Posterior cingulate gyrus (tissue), 11 donors: ENCODE data around the gene DTNA.

Experiments used
- DNase-seq, 10 donors: peaks; one replicate each; pipeline versions ENCODE4 v3.0.0 to v3.0.0-alpha.2; 2020 to 2021; ENCODE audit warnings: mixed read lengths in 3 of 10
- intact Hi-C: fragments of 100-400 bp; cut with DNase I; formaldehyde crosslinking; loops from one replicate; pipeline ENCODE4 v1.15.1; 2023

DTNA gene

DNA sequence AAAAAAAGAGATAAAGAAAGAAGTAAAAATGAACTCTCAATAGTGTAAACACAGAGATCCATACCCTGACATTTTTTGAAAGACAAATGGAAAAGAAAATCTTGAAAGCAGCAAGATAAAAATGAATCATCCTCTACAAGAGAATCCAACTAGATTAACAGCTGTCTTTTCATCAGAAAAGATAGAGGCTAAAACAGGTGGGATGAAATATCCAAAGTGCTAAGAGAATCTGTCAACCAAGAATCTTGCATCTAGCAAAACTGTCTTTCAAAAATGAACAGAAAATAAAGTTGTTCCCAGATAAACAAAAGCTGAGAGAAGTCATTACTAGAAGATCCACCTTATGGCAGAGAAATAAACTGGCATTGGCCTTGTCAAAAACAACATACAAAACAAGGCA, 213.8 kb downstream of the DTNA start:
- no peak for DNase-seq
- intact Hi-C loops = no loop called here

DNA sequence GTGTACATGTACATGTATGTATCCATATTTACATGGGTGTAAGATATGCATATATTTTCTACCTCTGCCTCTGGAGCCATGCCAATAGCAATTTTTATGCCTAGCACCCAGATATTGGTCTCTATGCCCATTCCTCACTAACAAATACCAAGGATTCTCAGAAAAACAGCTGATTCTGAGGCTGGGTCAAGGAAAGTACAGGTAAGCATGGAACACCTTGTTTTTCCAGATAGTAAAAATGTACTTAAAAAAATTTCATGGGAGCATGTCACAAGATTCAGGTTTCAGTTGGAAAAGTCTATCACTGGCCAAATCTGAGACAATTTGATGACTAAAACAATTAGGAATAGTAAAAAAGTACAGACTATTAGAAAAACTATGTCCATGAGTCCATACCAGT, 216.6 kb downstream of the DTNA start:
- DNase-seq = no peak
- intact Hi-C loops = no loop called here

DNA sequence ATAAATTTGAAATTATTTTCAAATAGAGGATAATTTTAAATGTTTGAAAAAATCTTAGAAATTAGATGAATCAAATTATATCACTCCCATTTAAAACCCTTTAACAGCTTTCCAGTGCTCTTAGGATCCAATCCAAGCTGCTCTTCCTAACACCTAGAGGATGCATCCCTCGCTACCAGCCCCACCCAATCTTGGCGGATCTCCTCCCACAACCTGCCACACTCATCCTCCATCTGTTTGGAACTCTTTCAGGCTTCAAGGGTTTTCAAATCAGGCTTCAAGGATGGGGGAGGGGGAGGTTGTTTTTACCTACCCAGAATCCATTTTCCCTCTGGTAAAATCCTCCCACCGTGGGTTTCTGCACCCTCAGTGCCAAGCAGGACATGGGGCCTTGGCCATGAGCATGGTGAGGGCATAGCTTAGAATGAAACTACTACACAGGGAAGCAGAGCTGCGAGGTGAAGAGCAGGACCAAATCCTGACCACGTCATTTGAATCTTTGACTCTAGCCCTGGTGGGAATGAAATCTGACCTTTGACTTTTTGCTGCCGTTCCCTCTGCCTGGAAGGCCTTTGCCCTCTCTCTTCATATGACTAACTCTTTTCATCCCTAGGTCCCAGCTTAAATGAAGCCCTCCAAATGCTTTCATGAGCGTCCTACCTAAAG, 218.1 kb downstream of the DTNA start:
- intact Hi-C loops = no loop called here
- DNase-seq = no peak

DNA sequence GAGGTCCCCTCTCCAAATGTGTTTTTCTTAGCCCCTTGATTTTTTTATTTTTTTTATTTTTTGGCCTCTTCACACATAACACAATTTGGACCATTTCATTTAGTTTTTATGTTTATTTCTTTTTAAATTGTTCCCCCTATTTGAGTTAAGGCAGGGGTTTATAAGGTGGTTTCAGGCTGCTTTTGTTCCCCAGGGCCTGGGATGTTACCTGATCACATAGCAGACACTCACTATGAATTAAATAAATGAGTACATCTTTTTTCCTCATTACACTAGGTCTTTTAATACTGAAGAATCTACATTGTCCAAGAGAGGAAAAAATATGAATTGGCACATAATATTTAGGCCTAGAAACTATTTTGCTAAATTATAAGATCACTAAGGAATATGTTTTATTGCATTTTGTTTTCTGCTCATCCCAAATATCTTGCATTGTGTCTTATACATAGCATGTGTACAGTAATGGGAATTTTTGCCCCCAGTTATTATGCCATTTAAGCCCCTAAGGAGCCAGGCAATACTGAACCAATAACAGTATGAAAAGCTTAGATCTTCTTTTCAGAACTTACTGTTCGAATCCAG, 218.7 kb downstream of the DTNA start:
- intact Hi-C loops = no loop called here

DNA sequence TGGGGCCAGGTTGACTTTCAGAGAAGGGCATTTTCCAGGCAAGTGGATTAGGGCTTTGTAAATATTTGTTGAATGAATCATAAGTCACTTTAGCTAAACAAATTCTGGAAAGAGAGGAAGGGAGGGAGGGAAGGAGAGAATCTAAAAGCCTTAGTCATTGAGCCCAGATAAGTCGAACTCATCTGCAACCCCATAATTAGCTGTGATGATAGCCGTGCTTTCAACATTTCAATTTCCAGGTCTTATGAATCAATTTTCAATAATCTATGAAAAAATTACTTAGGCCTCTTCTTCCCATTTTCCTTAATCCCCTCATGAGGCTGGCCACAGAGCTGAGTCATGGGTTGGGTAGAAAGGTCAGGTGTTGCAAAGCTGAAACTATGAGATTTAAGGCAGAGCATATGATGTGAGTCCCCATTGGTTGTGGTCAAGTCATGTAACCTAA, 219.3 kb downstream of the DTNA start:
- no peak for DNase-seq
- intact Hi-C loops = no loop called here

More for the DNA sequence above, 218.7 kb downstream of the DTNA start:
- DNase-seq = no peak

DNA sequence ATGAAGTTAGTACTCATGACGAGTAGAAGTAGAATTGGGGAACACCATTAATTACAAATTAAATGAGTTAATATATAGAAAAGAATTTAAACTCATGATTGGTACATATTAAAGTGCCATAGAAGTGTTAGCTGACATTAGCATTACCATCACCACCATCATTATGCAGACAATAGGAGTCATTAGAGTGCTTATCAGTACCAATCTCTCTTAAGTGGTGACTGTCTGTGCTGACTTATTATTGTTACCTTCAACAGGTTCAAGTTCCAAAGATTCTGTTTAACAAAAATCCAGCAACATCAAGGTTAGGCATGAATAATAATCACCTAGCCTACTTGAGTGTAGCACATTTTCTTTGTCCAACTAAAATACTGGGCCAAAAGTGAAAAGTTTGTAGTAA, 222.3 kb downstream of the DTNA start:
- intact Hi-C loops = no loop called here

DNA sequence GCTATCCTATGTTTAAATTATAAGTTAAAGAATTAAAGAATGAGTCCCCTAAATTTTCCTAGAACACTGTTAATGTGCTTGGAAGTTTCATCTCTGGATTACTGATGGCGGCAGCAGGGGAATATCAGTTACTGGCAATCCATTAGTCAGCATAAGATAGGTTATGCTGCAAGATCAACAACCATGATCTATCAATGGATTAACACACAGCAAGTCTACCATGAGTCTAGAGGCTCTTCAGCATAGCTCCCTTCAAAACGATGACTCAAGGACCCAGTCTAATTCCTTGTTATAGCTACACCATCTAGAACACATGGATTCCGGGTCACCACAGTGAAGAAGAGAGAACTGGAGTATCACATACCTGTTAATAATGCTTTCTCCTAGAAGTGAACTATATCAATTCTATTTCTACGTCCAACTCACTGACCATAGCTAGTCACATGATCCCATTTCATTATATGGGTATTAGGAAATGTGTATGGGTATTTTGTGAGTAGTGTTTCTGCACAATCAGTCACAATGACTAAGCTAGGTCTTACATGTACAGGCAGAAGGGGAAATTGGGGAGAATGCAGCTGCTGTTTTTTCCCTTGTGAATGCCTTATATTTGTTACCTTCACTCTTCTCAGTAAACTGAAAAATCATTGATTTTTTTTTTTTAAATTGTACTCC, 222.8 kb downstream of the DTNA start:
- no peak for DNase-seq
- intact Hi-C loops = no loop called here

More for the DNA sequence above, 222.3 kb downstream of the DTNA start:
- DNase-seq = no peak

DNA sequence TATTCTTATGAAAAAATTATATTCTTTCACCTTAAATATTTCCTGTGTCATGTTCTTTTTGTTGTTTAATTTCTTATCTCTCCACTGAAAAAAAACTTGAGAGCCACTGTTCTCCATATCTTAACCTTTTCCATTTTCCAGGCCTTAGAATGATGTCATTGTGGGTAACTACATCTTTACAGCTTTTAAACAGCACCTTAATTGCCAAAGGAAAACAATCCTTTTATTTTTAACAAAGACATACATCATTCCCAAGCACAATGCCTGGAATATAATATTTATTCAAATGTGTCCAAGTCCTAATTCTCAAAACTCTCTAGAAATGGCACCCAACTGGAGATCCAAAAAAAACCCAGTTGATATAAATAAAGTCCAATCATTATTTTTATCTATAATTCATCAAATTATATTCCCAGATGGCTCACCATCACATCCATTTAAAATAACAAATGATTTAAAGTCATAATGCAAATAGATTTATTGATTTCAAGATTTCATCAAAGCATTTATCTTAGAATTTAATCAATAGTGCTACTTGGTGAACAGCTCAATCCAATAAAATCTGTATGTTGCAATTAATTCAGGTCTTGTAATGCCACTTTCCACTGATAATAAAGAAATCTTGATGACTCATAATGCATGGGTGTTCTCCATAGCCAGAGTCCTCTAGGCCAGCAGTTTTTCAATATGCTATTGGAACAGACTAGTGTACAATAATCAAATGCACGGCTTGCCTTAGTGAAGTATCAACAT, 224.0 kb downstream of the DTNA start:
- DNase-seq = no peak
- intact Hi-C loops = no loop called here

DNA sequence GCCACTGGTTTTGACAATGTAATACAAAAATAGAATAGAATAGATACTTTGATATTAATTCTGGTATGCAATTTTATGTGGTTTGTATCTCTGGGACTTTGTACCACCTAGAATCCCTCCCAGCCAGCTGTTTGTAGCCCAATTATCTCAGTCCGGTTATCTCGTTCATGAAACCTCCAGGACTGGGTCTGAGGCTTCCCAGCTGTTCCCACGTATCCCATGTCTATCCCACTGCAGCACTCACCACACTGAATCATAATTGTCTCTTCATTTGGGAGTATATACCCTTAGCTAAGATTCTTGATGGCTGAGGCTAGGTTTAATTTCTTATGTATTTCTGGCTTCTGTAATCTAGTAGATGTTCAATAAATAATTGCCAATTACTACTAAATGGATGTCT, 226.7 kb downstream of the DTNA start:
- no peak for DNase-seq
- intact Hi-C loops = no loop called here

DNA sequence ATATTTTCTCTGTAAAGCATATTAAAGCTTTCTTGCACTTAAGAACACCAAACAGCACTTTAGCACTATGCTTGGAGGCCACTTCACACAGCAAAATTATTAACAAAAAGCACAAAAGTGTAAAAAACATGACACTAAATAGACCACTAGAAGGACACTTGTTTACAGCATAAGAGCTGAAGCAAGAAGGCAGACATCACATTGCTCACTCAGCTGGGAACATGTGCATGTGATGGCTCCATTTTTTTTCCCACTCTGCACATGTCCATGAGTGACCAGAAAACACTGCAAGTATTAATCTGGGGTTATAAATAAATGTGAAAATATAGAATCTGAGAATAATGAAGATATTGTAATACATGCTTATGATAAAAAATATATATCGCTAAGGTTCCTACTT, 228.0 kb downstream of the DTNA start:
- intact Hi-C loops = no loop called here
- DNase-seq = no peak
